GM21367 (cell line): ENCODE measurements around the gene RBCK1.
"Not testable (repeated sequence)": the region's sequence is repeated elsewhere in the genome, so short reads cannot be mapped to it uniquely, and the experiment has no call there.

Experiments used
- ATAC-seq: cut with Tn5 transposase; IDR thresholded peaks from one replicate; pipeline ENCODE4 v1.9.1; 2021; ENCODE audit not compliant: unreplicated experiment

RBCK1 gene

GRCh38 chr20:375265-375889, 32.7 kb upstream of the RBCK1 start:
- no peak for ATAC-seq

DNA sequence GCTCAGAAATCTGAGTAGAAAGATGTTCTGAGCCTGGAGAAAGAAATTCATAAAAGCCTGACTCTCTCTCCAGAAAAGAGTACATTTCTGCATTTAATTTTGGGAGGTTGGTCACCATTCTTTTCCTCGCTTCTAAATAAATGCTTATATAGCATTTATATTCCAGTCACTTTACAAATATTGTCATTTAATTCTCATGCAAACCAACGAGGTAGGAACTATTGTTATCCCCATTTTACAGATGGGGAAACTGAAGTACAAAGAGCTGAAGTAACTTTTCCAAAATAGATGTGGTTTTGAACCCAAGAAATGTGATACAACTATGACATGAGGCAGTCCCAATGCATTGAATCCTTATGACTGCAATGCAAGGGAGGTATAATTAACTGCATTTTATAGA, 32.0 kb upstream of the RBCK1 start:
- no peak for ATAC-seq

GRCh38 chr20:376750-377149, 31.3 kb upstream of the RBCK1 start:
- ATAC-seq, result no peak

DNA sequence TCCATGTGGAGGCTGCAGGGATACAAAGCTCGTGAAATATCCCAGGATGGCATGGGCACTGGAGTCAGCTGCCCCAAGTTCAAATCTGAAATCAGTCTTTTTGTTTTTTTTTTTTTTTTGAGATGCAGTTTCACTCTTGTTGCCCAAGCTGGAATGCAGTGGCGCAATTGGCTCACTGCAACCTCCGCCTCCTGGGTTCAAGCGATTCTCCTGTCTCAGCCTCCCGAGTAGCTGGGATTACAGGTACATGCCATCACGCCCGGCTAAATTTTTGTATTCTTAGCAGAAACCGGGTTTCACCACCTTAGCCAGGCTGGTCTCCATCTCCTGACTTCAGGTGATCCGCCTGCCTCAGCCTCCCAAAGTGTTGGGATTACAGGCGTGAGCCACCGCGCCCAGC, 30.5 kb upstream of the RBCK1 start:
- ATAC-seq, result not testable (repeated sequence)

DNA sequence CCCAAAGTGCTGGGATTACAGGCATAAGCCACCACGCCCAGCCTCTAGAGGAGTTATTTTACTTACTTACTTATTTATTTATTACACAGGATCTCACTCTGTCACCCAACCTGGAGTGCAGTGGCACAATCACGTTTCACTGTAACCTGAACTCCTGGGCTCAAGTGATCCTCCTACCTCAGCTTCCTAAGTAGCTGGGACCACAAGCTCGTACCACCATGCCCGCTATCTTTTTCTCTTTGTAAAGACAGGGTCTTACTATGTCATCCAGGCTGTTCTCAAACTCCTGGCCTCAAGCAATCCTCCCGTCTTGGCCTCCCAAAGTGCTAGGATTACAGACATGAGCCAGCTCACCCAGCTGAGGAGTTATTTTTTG, 29.1 kb upstream of the RBCK1 start:
- ATAC-seq, result no peak

- peak; percentile 41 for ATAC-seq
Measured at GRCh38 chr20:380763-381580, 27.1 kb upstream of the RBCK1 start.

- ATAC-seq, result peak; percentile 52
Measured at GRCh38 chr20:381581-382290, 26.4 kb upstream of the RBCK1 start.

DNA sequence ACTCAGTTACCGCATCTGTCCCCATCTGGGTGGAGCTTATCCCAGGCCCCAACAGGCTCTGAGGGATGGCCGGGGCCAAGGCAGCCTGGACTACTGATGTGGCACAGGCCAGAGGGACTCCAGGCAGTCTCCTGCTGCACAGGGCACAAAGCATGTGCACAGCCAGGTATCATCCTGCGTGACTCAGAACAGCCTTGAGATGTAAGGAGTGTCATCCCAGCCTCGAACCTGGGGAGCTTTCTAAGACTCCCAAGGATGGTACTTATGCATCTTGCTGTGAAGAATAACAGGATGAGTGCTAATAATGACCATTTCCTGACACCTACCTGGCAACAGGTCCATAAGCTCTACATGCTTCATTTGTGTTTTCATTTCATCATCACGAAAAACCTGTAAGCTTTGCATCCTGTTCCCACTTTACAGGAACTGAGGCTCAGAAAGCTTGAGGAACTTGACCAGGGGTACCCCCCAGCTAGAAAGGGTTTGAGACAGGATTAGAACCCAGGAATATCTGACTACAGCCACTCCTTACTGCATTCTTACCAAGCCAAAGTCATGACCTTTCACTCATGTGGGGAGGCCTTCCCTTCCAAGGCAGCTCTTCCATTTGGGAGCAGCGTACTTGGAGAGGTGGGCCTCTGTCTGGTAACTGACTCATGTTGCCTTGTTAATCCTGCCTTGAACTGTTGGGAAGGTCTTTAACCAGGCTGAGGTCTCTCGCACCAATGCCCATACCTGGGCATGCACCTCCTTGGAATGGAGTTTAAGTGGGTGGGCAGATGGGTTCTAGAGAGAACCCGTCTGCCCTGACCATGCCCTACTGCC, 25.6 kb upstream of the RBCK1 start:
- ATAC-seq, result peak; percentile 2

- ATAC-seq, result no peak
Measured at GRCh38 chr20:383889-384288, 24.2 kb upstream of the RBCK1 start.

- no peak for ATAC-seq
Measured at GRCh38 chr20:384723-385122, 23.4 kb upstream of the RBCK1 start.

GRCh38 chr20:385448-385847, 22.7 kb upstream of the RBCK1 start:
- no peak for ATAC-seq

GRCh38 chr20:386634-387033, 21.5 kb upstream of the RBCK1 start:
- ATAC-seq, result not testable (repeated sequence)

DNA sequence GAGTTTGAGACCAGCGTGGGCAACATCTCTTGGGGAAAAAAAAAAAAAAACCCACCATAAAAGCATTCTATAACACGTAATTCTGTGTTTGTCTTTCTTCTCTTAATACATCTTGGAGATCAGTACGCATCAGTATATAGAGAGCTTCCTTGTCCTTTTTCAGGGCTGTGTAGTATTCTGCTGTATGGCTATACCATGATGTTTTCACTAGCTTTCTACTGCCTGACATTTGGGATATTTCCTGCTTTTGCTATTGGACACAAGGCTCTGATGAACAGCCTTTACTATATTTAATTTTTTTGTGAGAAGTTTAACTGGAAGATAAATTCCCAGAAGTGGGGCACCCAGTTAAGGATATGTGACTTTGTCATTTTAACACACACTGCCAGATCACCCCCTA, 20.6 kb upstream of the RBCK1 start:
- ATAC-seq, result no peak

DNA sequence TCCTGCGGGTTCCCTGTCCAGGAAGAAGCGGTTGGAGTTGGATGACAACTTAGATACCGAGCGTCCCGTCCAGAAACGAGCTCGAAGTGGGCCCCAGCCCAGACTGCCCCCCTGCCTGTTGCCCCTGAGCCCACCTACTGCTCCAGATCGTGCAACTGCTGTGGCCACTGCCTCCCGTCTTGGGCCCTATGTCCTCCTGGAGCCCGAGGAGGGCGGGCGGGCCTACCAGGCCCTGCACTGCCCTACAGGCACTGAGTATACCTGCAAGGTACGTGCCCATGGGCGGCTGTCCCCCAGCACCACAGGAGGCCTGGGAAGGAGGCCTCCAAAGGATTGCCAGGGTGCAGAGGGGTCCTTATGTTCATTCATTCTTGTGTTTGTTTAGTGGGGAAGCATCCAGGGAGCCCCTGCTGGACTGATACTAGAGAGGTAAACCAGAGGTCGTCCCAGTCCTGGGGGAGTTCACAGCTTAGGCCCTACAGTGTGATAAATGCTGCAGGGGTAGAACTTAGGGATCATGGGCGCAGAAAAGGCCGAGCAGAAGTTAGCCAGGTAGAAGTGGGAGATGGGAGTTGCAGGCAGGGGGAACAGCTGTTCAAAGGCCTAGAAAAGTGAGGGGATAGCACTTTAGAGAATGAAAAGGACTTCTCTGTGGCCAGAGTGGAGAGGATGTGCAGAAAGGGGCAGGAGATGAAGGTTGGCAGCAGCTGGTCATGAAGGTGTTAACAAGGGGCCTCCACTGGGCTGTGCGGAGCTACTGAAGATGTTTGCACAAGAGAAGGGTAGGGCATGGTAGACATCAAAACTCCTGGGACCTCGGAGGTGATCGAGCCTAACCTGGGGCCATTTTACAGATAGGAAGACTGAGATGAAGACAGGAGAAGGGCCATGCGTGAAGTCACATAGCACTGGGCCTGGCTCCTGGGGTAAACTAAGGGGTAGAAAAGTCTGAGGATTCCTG, 19.8 kb upstream of the RBCK1 start:
- ATAC-seq, result no peak

GRCh38 chr20:389220-389619, 18.9 kb upstream of the RBCK1 start:
- ATAC-seq, result no peak

GRCh38 chr20:391041-391711, 16.9 kb upstream of the RBCK1 start:
- ATAC-seq, result no peak

DNA sequence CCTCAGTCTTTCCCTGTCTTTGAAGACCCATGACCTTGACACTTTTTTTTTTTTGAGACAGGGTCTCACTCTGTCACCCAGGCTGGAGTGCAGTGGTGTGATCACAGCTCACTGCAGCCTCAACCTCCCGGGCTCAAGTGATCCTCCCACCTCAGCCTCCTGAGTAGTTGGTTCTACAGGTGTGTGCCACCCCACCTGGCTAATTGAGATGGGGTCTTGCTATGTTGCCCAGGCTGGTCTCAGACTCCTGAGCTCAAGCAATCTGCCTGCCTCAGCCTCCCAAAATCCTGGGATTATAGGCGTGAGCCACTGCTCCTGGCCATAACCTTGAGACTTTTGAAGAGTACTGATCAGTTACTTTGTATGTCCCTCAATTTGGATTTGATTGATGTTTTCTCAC, 14.8 kb upstream of the RBCK1 start:
- not testable (repeated sequence) for ATAC-seq

DNA sequence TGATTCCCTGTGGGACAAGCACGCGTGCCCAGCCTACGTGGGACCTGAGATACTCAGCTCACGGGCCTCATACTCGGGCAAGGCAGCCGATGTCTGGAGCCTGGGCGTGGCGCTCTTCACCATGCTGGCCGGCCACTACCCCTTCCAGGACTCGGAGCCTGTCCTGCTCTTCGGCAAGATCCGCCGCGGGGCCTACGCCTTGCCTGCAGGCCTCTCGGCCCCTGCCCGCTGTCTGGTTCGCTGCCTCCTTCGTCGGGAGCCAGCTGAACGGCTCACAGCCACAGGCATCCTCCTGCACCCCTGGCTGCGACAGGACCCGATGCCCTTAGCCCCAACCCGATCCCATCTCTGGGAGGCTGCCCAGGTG, 11.9 kb upstream of the RBCK1 start:
- ATAC-seq, result no peak

- ATAC-seq, result no peak
Measured at GRCh38 chr20:396619-397431, 11.3 kb upstream of the RBCK1 start.
